Stomach (tissue), 4 donors: ENCODE measurements around the gene NPAS2.

Source experiments
- EP300 ChIP-seq: sonication (generic); formaldehyde crosslinking; IDR thresholded peaks from one replicate; pipeline ENCODE4 v1.6.1; 2017; ENCODE audit warnings: antibody characterized with exemption
- POLR2A ChIP-seq, 4 donors: fragments of 450-650 bp; IDR thresholded peaks; one replicate each; pipeline ENCODE4 v1.6.1; 2016; ENCODE audit warnings: antibody characterized with exemption in 4 of 4, control low read depth in 2 of 4, mild to moderate bottlenecking in 1 of 4, moderate library complexity in 1 of 4
- TF ChIP-seq, protein P1 (sequence below), 7 experiments: fragments of 450-650 bp in 4 of 7; fragments of 200-600 bp in 3 of 7; sonication (generic) in 3 of 7; IDR thresholded peaks; one replicate each; pipeline ENCODE4 v1.5.1; 2016 to 2019; ENCODE audit warnings: antibody characterized with exemption in 7 of 7, control low read depth in 2 of 7, mild to moderate bottlenecking in 1 of 7

DNA sequence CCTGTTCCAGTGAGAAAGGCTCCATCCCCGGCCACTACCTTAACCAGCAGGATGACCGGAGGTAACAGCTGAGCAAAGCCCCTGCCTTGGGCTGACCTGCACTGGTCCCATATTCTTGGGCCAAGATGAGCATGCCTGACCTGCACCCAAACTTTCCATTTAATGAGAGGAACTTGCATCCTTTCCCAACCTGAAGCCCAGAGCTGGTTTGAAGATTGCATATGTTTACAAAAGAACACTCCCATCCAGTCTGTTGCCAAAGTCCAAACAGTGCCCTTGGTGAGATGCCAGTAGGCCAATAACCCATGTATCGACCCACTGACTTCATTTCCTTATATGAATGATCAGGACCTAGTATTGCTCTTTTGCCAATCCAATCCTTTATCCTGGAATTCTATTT, 5.5 kb upstream of the NPAS2 start:
- TF ChIP-seq, protein P1, sequence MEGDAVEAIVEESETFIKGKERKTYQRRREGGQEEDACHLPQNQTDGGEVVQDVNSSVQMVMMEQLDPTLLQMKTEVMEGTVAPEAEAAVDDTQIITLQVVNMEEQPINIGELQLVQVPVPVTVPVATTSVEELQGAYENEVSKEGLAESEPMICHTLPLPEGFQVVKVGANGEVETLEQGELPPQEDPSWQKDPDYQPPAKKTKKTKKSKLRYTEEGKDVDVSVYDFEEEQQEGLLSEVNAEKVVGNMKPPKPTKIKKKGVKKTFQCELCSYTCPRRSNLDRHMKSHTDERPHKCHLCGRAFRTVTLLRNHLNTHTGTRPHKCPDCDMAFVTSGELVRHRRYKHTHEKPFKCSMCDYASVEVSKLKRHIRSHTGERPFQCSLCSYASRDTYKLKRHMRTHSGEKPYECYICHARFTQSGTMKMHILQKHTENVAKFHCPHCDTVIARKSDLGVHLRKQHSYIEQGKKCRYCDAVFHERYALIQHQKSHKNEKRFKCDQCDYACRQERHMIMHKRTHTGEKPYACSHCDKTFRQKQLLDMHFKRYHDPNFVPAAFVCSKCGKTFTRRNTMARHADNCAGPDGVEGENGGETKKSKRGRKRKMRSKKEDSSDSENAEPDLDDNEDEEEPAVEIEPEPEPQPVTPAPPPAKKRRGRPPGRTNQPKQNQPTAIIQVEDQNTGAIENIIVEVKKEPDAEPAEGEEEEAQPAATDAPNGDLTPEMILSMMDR (IDR thresholded peaks at IDR 0.05) = no peak
- TF ChIP-seq POLR2A (IDR thresholded peaks at IDR 0.05) (no peak), EP300 (no peak)
